Endothelial cell (in vitro differentiated cells): ENCODE measurements around the gene TGFBR3. TPM values are rescaled to one million over a fixed set of nuclear protein-coding genes. Genes with fewer than 3 reads are reported as not detected.

Experiments used
- DNase-seq: peaks from one replicate; pipeline ENCODE4 v3.0.0; 2021; ENCODE audit warnings: low spot score
- H3K27ac Mint-ChIP-seq: one replicate; pipeline ENCODE4 v1.8.0; 2021; ENCODE audit warnings: mixed read lengths, inconsistent platforms; ENCODE audit not compliant: unreplicated experiment
- H3K27me3 Mint-ChIP-seq: one replicate; pipeline ENCODE4 v1.8.0; 2021; ENCODE audit warnings: mild to moderate bottlenecking, moderate library complexity, mixed read lengths, inconsistent platforms; ENCODE audit not compliant: unreplicated experiment
- H3K36me3 Mint-ChIP-seq: one replicate; pipeline ENCODE4 v1.8.0; 2021; ENCODE audit warnings: mild to moderate bottlenecking, low read depth, mixed read lengths, inconsistent platforms; ENCODE audit not compliant: unreplicated experiment
- H3K4me1 Mint-ChIP-seq: one replicate; pipeline ENCODE4 v1.8.0; 2021; ENCODE audit warnings: mild to moderate bottlenecking, mixed read lengths, inconsistent platforms; ENCODE audit not compliant: unreplicated experiment
- H3K4me3 Mint-ChIP-seq: one replicate; pipeline ENCODE4 v1.8.0; 2021; ENCODE audit warnings: mild to moderate bottlenecking, mixed read lengths, inconsistent platforms; ENCODE audit not compliant: unreplicated experiment
- H3K9me3 Mint-ChIP-seq: one replicate; pipeline ENCODE4 v1.8.0; 2021; ENCODE audit warnings: mixed read lengths, inconsistent platforms; ENCODE audit not compliant: unreplicated experiment
- long read RNA-seq: library from polyadenylated mRNA; unstranded; transcript quantifications from one replicate; pipeline ENCODE4 v2.0.0, GENCODE V29; 2020; ENCODE audit not compliant: unreplicated experiment
- total RNA-seq: library from RNA; stranded (reverse); fragmentation: NEBNext Ultra II Directional; extraction: Animal tissue kit (Norgen Biotek cat#: 25700); gene quantifications from one replicate; pipeline ENCODE4 v1.2.1, GENCODE V29; 2021; ENCODE audit not compliant: unreplicated experiment
- TF ChIP-seq, protein P1 (sequence below): fragments of 200-600 bp; sonication (generic); IDR thresholded peaks from one replicate; pipeline ENCODE4 v1.5.0; 2021; ENCODE audit warnings: antibody characterized with exemption; ENCODE audit not compliant: unreplicated experiment

Gene TGFBR3
- total RNA-seq: 39.2 TPM
- long read RNA-seq, partial matches to known transcripts: 1 of 4 reads
- long read RNA-seq, other reads (novel, unspliced or antisense): 2 of 4 reads

- H3K27ac Mint-ChIP-seq: no peak within 1 kb of the TSS
Measured at GRCh38 chr1:91885716-91886506, at the start of gene TGFBR3. TGFBR3 (minus strand) TSS chr1:91886151; CDS start chr1:91861531, 24,620 bp downstream.

DNA sequence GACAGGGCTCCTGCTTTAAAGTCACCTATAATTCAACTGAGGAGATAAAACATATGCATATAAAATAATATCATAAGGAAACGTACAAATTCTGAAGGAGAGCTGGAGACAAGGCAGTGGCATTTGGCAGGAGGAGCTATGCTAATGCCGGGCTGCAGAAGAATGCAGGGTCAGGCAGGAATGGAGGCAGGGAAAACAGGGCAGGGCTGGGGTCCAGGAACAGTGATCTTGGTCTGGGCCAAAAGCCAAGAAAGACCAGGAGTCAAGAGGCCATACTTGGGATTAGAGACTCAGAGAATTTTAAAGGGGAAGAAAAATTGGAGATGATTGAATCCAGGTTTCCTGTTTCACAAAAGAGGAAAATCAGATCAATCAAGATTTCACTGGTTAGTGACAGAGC lies 43.3 kb upstream of the TGFBR3 start:
- Mint-ChIP-seq H3K9me3 (no peaks in the 10 kb centered on the region), H3K4me3 (no peak overlapping the region), H3K27me3 (peaks cover 2% of the 10 kb centered on the region), H3K36me3 (no peaks in the 10 kb centered on the region), H3K4me1 (peaks cover 8% of the 10 kb centered on the region), H3K27ac (peak overlapping the region; percentile 81)
- TF ChIP-seq, protein P1, sequence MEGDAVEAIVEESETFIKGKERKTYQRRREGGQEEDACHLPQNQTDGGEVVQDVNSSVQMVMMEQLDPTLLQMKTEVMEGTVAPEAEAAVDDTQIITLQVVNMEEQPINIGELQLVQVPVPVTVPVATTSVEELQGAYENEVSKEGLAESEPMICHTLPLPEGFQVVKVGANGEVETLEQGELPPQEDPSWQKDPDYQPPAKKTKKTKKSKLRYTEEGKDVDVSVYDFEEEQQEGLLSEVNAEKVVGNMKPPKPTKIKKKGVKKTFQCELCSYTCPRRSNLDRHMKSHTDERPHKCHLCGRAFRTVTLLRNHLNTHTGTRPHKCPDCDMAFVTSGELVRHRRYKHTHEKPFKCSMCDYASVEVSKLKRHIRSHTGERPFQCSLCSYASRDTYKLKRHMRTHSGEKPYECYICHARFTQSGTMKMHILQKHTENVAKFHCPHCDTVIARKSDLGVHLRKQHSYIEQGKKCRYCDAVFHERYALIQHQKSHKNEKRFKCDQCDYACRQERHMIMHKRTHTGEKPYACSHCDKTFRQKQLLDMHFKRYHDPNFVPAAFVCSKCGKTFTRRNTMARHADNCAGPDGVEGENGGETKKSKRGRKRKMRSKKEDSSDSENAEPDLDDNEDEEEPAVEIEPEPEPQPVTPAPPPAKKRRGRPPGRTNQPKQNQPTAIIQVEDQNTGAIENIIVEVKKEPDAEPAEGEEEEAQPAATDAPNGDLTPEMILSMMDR: no peak
- no peak for DNase-seq

More at GRCh38 chr1:91885716-91886506, at the start of gene TGFBR3:
- H3K4me3 Mint-ChIP-seq: peak within 1 kb of the TSS; percentile 99
- peaks cover 27% of the 10 kb centered on the region for H3K4me1 Mint-ChIP-seq
- DNase-seq: peak; percentile 85
- peaks cover 13% of the 10 kb centered on the region for H3K36me3 Mint-ChIP-seq
- peaks cover 21% of the 10 kb centered on the region for H3K27me3 Mint-ChIP-seq
- no peaks in the 10 kb centered on the region for H3K9me3 Mint-ChIP-seq
- TF ChIP-seq, protein P1: no peak

DNA sequence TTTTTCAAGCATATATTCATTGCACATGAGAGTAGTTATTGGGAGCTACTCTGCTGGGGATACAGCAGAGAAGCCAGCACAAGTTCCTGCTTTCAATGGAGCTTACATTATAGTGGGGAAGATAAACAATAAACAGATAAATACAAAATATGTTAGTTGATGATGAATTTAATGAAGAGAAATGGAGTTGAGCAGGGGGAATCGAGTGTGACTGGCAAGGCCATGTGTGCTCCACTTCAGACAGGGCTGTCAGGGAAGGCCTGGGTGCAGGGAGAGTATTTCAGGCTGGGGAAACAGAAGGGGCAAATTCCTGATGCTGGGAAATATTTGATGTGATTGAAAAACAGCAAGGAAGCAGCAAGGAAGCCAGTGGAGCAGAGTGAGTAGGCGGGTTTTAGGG lies 42.1 kb upstream of the TGFBR3 start:
- Mint-ChIP-seq H3K27ac (no peak overlapping the region), H3K4me1 (peaks cover 11% of the 10 kb centered on the region), H3K9me3 (no peaks in the 10 kb centered on the region), H3K4me3 (no peak overlapping the region), H3K36me3 (no peaks in the 10 kb centered on the region), H3K27me3 (peaks cover 2% of the 10 kb centered on the region)
- no peak for DNase-seq
- TF ChIP-seq, protein P1: no peak

GRCh38 chr1:91925644-91926435 lies 39.9 kb upstream of the TGFBR3 start:
- no peaks in the 10 kb centered on the region for H3K36me3 Mint-ChIP-seq
- H3K4me1 Mint-ChIP-seq: peaks cover 11% of the 10 kb centered on the region
- TF ChIP-seq, protein P1: no peak
- peaks cover 4% of the 10 kb centered on the region for H3K27me3 Mint-ChIP-seq
- no peak for DNase-seq
- no peak overlapping the region for H3K4me3 Mint-ChIP-seq
- no peak overlapping the region for H3K27ac Mint-ChIP-seq
- no peaks in the 10 kb centered on the region for H3K9me3 Mint-ChIP-seq

DNA sequence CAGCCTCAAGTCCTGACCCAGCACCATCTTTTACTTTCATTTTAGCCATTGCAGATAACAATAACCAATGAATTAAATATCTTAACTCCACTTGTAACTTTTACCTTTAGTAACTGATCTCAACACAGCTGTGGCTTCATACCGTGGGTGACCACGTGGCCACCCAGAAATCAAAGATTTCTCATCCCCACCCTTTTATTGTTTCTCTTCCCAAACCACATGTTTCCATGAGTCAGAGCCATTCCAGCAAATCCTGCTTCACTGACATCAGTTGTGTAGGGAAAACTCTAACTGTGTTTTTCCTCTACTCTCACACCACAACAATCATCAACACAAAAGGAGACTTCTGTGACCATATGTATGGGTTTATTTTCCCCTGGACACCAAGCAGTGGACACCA lies 38.2 kb upstream of the TGFBR3 start:
- H3K9me3 Mint-ChIP-seq: no peaks in the 10 kb centered on the region
- H3K4me1 Mint-ChIP-seq: peaks cover 8% of the 10 kb centered on the region
- no peak overlapping the region for H3K4me3 Mint-ChIP-seq
- H3K27ac Mint-ChIP-seq: no peak overlapping the region
- no peak for DNase-seq
- H3K36me3 Mint-ChIP-seq: no peaks in the 10 kb centered on the region
- TF ChIP-seq, protein P1: no peak
- H3K27me3 Mint-ChIP-seq: peaks cover 4% of the 10 kb centered on the region
